GM18502 (cell line): ENCODE measurements around the gene TCERG1.

ENCODE experiments used
- ATAC-seq: cut with Tn5 transposase; IDR thresholded peaks from one replicate; pipeline ENCODE4 v1.9.1; 2021; ENCODE audit warnings: mild to moderate bottlenecking; ENCODE audit not compliant: unreplicated experiment, poor library complexity

Gene TCERG1

DNA sequence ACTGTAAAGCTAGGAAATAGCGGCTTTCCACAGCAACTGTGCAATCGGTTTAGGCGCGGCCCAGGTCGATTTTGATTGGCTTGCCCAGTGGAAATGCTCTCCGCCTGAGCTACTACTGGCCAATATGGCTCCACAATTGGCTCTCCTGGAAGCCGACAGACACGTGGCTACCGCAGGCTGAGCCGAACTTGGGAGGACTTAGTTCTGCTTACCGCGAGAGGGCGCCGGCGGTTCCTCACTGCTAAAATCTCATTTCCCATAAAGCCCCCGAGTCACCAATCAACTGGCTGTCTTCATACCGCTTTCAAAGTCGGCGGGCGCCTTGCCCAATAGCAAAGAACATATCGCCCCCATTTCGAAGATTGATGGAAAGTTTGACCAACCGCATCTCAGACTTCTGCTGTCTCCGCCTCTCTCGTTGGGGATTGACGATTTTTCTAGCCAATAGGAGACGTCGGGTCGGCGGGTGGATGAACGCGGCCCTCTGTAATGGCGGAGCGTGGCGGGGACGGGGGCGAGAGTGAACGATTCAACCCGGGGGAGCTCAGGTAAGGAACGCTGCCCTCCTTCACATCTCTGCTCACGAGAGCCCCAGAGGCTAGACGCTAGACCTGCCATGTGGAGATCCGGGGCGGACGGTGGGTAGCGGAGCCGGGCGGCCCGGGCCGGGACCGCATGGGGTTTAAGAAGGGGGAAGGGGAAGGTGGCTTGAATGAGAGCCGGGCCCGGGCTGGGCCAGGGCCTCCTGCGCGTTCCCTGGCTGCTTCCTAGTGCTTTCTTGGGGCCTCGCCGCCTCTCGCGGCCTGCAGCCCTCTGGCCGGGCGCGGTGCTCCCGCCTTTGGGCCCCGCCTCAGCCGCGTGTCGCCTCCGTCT lies at the start of gene TCERG1:
Gene TCERG1 (plus strand): TSS at position 473 of the 873 bp plus-strand sequence. CDS start 17 bp downstream, at position 490.
- ATAC-seq, result peak; percentile 96

DNA sequence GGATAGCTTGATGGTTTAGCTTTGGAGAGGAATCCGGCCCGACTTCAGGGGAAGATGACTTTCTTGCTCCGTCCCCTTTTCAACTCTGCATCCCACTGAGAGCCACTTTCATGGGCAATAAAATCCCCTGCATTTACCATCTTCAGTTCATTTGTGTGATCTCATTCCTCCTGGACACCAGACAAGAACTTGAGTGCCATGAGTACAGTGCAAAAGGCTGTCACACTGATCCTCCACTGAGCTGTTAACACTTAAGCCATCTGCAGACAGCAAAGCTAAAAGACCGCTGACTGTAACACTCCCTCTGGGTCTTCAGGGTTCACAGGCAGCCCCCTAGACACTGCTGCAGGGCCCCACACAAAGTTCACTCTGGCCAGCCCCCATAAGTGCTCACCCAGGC lies 48.3 kb upstream of the TCERG1 start:
- no peak for ATAC-seq

DNA sequence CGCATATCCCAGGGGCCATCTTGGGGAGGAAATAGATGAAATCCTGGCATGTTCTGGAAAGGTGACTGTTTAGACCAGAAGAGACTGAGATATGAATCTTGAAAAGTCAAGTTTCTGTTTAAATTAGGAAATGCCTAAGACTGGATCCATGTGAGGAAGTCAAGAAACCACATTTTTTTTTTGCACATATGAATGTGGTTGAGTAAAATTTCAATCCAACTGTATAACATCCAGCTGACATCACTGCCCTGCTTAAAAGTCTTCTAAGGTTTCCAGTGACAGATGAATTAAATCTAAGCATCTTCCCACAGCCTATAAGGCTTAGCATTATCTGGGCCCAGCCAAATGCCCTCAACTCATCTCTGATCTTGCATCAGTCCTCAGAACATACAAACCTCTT lies 47.7 kb upstream of the TCERG1 start:
- ATAC-seq, result no peak

DNA sequence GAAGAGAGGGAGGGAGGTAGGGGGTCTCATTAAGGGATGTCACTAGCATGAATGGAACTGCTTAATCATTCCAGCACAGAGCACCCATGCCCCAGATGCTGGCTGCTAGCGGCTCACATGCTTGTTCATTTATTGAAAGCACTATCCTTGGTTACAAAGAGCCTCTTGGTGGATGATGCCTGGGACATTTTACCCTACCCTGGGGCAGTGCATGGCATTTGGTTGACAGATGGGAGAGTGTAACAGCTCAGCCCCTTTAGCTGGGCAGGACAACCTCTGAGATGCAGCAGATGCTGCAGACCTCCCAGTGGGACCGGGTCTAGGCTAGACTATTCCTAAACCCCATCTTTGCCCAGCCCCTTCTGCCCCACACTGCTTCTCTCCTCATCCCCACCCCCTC lies 46.9 kb upstream of the TCERG1 start:
- ATAC-seq, result no peak

DNA sequence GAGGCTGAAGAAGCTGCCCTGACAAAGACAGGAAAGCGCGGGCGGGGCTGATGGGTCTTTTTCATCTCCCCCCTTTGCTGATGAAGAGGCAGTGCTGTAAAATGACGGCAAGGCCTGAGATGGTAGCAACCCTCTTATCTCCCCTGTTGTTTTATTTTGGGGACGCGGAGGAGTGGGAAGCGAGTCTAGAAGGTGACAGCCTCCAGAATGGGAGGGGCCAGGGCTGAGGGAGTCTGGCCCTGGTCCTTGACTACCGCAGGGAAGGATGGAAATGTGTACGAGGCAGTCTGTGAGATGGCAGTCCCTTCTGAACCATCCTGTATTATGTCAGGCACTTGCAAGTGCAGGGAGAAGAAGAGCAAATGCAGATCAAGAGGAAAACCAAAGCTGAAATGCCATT lies 46.1 kb upstream of the TCERG1 start:
- no peak for ATAC-seq

DNA sequence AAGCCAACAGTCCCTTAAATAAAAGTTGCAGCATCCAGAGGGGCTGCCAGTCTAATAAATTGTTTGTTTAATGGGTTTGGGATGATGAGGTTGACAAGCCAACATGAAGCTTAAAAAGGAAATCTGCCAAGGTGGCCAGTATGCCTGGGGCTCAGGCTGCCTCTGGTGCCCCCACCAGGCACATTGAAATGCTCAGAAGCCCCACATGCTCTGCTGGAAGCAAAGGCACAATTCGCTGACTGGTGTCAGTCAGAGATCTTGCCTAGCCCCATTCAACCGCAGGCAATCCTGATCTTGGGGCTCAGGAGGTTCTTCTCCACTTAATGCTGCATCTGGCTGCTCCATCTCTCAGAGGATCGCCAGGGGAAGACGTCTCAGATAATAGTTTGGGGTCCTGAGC lies 44.2 kb upstream of the TCERG1 start:
- no peak for ATAC-seq

DNA sequence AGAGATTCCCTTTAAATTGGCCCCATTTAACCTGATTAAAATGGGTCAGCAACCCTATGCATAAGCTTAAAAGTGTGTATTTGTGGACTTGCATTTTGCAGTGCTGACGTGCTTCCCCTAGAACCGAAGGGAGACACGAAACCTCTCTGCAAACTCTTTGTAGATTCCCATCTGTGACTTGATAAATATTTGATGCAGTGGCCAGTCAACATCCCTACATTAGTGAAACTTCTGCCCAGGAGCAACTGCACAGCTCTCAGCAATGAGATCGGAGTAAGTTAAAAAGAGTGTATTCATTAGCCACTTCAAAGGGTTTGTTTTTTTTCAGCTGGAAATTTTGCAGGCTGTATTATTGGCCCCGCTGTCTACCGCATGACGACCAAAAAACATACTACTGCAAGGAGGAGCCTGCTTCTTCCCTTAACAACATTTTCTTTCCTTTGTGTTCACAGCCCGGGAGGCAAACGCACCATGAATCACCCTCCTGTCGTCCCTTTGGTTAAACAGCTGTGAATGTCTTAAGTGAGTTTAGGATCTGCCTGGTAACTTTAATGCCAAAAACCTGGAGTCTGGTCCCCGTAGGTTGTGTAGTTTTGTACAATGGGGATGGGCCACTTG lies 38.0 kb upstream of the TCERG1 start:
- ATAC-seq, result no peak

DNA sequence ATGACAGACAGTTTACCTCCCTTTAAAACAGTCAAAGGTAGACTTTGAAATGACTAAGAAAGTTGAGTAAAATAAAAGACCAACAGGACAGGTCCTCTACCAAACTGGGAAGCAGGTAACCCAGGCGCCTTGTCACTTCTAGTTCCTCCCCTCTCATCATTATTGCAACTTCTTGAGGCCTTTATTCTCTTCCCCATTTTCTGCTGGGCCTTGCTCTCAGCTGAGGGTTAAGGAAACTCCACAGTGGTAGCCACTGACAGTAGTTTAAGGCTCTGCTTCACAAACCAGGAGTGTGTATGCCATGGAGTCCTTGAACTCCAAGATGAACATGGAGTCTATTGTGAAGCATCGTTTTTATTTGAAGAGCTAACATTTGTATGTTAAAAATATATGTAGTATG lies 36.9 kb upstream of the TCERG1 start:
- ATAC-seq, result no peak

DNA sequence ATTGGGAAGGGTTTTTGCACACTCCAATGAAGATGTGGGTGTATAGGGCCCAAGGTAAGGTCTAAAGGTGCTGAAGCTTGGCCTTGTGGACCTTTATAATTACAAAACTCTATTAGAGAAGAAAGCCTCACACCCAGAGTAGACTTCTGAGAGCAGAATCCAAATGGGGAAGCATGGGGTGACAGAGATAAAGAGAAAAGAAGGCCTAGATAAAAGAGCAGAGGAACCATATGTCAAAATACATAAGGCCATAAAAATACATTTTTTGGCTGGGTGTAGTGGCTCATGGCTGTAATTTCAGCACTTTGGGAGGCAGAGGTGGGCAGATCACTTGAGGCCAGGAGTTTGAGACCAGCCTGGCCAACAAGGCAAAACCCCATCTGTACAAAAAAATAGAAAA lies 27.4 kb upstream of the TCERG1 start:
- no peak for ATAC-seq

DNA sequence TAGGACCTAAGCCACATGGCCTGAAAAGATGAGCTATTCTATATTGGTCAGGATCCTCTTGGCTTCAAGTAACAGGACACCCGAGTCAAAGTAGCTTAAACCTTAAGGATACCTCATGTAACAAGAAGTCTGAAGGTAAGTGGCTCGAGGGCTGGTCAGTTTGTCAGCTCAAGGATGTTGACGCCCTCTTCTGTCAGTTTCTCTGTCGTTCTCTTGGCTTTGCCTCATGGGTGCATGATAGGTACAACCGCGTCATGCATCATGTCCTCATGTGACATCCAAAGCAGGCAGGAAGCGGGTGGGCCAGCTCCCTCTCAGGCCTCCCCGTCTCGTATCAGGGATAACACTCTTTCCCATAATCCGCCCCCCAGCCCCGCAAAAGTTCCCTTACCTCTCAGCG lies 22.1 kb upstream of the TCERG1 start:
- no peak for ATAC-seq

DNA sequence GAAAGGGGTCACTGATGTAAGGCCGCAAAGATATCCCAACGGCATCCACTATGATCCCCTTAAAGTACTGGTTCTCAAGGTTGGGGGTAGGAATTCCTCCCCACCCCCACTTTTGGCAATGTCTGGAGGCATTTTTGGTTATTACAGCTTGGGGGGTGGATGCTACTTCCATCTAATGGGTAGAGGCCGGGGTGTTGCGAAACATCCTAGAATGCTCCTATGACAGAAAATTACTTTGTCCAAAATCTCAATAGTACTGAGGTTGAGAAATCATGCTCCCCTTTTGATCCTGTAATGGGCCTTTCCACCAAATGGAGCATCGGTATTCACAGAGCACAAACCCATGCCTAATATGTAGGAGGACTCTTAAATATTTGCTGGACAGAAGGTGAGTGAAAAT lies 20.8 kb upstream of the TCERG1 start:
- ATAC-seq, result no peak

DNA sequence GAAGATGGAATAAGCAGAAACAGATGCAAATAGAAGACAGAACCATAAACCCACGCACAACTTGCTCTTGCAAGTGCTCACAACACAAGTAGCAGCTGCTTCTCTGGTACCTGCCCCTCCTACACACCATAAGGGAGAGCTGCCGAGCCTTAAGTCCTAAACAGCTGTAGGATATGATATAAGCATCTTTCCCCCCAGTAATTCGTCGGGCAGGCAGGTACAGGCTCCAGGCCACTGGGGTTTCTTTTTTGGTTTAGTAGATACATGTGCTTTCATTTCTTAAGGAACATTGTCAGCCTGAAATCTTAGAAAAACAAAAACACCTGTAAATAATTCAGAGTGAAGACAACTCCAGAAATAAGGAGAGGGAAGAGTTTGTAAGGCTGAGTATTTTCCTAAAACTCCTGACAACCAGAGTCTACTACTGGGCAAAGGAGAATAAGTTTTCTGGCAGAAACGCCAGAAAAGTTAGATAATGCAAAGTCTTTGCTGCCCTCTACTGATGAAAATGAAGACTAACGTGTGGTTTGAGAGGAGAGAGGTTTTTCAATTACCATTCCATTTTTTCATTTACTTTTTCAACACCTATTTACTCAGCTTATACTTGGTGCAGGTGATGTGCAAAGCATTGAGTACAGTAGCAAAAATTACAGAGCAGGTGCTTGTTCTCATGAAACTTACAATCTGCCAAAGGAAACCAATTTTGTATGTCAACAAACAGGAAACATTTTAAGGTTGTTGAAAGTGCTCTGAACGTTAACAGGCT lies 20.1 kb upstream of the TCERG1 start:
- peak; percentile 71 for ATAC-seq

DNA sequence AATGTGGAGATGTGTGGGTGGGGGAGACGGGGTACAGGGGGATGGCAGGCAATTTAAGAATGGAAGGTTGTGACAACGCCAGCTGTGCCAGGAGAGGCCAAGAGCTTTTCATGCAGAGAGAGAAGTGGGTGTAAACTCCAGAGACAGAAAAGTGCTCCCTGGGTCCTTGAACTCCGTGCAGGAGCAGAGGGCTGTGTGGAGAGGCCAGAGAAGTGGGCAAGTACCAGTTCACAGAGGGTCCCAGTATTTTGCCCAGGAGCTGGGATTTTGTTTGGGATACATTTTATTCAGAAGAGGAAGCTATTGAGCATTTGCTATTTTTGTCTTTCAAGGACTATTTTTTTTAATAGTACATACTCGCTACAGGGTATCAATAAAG lies 19.5 kb upstream of the TCERG1 start:
- ATAC-seq, result no peak

DNA sequence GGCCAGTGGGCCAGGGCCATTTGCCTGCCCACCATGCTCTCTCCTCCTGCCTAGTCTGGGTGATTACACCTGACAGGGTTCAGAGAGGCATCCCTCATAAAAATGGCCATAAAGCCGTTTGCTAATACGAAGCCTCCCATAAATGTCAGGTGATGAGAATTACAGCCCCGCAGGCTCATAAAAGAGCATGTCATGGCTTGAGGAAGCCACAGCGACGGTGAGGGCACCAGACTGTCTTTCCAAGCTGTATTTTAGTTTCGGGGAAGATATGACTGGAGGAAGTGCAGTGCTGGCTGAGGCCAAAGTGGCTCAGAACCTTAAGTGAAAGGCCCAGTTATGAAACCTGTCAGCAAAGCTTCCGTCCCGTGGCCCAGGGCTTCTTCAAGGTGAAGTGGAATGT lies 18.5 kb upstream of the TCERG1 start:
- peak; percentile 38 for ATAC-seq

DNA sequence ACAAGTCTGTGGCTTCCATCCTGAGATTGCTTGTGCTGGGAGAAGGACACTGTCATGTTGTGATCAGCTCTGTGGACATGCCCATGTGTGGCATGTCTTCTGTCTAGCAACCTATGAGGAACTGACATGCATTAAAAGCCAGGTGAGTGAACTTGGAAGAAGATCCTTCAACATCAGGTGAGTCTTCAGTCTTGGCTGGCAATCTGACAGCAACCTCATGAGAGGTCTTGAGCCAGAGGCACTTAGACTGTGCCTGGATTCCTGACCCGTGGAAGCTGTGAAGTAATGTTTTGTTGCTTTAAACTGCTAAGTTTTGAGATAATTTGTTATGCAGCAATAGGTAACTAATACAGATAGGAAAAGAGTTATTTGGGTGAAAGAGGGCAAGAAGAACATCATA lies 6.8 kb upstream of the TCERG1 start:
- ATAC-seq, result no peak

DNA sequence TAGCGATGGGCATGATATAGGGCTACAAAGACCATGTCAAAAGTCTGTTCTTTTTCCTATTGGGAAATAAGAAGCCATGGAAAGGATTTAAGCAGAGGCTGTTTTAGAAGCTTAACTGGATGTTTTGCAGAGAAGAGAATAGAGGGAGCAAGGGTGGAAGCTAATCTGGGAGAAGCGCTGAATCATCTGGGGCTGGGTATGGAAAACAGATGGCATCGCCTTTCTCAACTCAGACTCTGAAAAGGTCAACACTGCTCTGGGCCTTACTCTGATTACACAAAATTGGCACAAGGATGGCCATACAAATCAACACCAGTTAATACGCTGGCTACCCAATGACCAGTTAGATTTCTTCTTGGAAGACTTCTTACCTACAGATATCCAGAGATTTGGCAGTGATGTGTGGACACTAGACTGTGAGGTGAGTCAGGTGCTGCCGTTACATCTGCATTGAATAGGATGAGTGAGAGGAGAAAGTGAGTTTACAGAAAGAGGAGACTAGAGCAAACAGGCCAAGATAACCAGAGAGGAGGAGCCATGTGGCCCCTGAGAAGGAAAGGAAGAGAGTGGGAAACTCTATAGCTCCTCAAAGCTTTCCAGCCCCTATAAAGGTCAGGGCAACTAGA lies 6.2 kb upstream of the TCERG1 start:
- no peak for ATAC-seq

DNA sequence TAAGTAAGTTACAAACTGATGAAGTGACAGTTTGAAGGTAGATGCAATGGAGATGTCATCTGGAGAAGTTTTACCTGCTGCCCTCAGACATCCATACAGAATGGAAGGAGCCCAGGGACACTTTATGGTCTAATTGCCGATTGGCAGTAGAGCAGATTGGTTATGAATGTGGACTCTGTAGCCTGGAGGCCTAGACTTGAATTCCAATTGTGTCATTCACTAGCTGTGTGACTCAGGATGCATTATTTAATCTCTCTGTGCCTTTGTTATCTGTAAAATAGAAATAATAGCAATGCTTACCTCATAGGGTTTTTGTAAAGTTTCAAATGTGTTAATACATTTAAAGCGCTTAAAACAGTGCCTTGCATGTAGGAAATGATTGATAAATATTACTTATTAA lies 5.2 kb upstream of the TCERG1 start:
- ATAC-seq, result no peak

DNA sequence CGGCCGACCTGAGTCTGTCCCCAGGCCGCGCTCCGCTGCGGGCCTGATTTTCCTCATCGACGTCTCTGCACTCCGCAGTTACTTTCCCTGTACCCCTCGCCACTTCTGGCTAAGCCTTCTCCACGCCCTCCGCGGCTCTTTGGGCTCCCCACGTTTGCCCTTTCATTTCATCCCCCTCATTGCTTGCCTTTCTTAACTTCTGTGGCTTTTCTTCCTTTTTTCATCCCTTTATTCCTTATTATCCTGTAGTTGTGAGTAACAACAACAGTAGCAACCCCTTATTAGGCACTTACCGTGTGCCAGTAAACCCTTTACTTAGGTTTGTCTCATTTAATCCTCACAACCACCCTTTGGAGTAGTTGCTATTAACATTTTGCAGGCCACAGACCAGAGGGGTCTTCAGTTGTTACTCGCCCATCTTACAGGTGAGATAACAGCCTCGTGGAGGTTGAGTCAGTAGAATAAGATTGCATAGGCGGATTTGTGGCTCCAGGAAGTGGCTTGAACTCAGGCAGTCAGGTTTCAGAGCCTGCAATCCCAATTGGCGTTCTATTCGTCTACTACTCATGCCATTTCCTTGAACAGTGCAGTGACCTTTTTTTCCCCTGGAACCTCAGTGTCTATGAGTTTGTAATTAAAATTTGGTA lies 724 bp downstream of the TCERG1 start:
- peak; percentile 29 for ATAC-seq

DNA sequence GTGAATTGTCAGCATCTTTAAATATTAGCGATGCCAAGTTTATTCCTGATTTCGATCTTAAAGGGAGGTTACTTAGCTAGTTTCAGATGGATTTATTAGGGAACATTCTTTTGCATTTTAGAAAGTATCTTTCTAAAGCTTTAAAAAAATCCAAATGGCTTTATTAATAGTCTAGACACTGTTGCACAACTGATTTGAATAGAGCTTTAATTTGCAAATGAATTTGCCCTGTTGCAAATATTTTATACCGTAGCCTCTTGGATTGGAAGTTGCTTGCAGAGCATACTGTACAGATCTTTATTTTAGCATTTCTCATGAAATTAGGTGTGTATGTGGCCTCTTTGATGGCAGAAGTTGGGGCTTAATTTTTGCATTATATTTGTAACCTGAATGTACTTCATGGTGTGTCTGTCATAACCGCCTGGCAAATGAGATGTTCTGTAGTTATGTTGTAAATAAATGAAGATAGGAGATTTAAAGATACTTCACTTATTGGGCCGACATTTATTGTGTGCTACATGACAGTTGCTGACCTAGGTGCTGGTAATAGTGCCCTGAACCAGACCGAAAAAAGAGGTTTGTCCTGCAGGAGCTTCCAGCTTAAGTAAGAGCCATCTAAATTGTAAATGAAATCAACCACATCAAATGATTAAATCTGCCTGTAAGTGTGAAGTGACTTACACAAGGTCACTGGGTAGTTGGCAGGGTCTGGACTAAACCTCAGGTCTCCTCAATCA lies 1.8 kb downstream of the TCERG1 start:
- ATAC-seq, result no peak

DNA sequence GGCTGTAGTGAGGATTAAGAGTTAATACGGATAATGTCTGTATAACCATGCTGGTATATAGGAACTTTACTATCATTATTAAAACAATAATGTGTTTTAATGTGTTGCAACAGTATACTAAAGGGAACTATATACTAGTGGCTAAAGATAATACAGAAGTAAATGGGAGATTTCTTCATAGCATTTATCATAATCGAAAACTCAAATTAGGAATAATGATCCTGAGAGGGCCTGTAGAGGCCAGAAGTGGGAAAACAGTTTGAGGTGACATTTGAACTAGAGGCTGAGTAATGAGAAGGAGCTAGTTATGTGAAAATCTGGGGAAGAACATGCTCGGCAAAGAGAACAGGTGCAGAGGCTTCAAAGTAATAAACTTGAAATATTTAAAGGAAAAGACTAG lies 2.9 kb downstream of the TCERG1 start:
- no peak for ATAC-seq
